Measurements from ENCODE around the gene RNF186.

Gene RNF186, protein sequence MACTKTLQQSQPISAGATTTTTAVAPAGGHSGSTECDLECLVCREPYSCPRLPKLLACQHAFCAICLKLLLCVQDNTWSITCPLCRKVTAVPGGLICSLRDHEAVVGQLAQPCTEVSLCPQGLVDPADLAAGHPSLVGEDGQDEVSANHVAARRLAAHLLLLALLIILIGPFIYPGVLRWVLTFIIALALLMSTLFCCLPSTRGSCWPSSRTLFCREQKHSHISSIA

DNA sequence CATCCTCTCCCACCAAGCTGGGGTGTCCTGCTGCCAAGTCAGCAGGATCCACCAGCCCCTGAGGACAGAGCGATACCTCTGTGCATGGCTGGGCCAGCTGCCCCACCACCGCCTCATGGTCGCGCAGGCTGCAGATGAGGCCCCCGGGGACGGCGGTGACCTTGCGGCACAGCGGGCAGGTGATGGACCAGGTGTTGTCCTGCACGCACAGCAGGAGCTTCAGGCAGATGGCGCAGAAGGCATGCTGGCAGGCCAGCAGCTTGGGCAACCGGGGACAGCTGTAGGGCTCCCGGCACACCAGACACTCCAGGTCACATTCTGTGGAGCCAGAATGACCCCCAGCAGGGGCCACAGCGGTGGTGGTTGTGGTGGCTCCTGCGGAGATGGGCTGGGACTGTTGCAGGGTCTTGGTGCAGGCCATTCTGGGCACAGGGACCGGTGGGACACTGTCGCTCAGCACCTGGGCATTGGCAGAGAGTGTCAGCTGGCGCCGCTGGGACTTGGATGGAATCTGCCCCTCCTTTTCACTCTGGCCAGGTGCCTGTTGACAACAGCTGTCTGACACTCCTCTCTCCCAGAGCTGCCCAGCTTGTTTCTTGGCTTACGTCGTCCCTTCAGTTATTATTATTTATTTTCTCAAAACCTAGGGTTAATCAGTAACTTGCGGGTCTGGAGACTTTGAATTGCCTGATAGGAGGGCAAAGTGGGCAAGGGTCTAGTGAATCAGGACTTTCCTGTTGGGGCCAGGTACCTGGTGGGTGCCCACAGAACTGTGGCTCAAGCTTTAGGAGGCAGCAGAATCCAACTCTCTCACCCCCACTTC lies at the start of gene RNF186:
Gene RNF186 (minus strand): TSS at position 603 of the 823 bp plus-strand sequence. CDS start 182 bp downstream, at position 421.
- TF ChIP-seq, protein P1, sequence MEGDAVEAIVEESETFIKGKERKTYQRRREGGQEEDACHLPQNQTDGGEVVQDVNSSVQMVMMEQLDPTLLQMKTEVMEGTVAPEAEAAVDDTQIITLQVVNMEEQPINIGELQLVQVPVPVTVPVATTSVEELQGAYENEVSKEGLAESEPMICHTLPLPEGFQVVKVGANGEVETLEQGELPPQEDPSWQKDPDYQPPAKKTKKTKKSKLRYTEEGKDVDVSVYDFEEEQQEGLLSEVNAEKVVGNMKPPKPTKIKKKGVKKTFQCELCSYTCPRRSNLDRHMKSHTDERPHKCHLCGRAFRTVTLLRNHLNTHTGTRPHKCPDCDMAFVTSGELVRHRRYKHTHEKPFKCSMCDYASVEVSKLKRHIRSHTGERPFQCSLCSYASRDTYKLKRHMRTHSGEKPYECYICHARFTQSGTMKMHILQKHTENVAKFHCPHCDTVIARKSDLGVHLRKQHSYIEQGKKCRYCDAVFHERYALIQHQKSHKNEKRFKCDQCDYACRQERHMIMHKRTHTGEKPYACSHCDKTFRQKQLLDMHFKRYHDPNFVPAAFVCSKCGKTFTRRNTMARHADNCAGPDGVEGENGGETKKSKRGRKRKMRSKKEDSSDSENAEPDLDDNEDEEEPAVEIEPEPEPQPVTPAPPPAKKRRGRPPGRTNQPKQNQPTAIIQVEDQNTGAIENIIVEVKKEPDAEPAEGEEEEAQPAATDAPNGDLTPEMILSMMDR (IDR thresholded peaks at IDR 0.05; ENCODE audit: low read depth, low read length) = no peak
- no peaks in the 10 kb centered on the region for H3K36me3 ChIP-seq
- no peak within 1 kb of the TSS for H3K27ac ChIP-seq
- no peak within 1 kb of the TSS for H3K4me3 ChIP-seq (ENCODE audit: low read depth, low read length)
- no peaks in the 10 kb centered on the region for H3K9me3 ChIP-seq (ENCODE audit: severe bottlenecking)
- H3K27me3 ChIP-seq (ENCODE audit: insufficient read depth, low read depth, severe bottlenecking) = no peaks in the 10 kb centered on the region
- no peak for DNase-seq

DNA sequence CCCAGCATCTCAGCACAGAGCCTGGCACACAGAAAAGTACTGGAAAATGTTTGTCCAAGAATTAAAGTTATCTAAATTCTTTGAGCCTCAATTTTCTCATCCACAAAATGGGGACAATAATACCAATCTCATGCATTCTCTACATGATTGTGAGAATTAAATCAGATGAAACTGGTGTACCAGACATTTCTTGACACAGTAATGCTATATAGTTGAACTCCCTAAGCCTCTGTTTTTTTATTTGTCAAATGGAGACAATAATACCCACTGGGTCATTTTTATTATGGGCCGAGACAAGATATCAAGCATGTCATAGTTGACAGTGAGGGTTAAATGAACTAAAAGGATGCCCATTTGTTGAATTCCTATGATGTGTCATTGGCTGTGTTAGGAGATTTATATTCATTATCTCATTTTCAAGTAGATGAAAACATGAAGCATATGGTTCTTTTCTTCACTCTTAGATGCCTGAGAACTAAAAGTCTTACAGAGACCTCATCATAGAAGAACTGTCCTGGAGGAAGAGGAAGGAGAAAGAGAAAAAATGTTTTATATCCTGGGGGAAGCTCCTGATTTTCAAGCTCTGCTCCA lies 49.6 kb upstream of the RNF186 start:
- H3K27ac ChIP-seq = no peak overlapping the region
- TF ChIP-seq, protein P1 (IDR thresholded peaks at IDR 0.05; ENCODE audit: low read depth, low read length) = no peak
- no peaks in the 10 kb centered on the region for H3K36me3 ChIP-seq
- H3K9me3 ChIP-seq (ENCODE audit: severe bottlenecking) = peaks cover 7% of the 10 kb centered on the region
- DNase-seq = no peak
- no peak overlapping the region for H3K4me3 ChIP-seq (ENCODE audit: low read depth, low read length)
- no peaks in the 10 kb centered on the region for H3K27me3 ChIP-seq (ENCODE audit: insufficient read depth, low read depth, severe bottlenecking)

DNA sequence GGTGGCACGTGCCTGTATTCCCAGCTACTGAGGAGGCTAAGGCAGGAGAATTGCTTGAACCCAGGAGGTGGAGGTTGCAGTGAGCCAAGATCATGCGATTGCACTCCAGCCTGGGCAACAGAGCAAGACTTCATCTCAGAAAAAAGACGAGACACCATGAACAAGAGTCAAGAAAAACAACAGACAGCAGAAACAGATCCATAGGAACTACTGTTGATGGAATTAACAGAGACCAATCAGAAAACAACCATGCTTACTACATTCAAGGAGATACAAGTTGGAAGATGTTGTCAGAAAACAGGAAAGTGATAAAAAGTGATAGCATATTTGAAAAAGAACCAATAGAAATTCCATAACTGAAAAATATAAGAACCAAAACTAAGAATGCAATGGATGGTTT lies 47.9 kb upstream of the RNF186 start:
- TF ChIP-seq, protein P1 (IDR thresholded peaks at IDR 0.05; ENCODE audit: low read depth, low read length) = no peak
- no peak for DNase-seq

DNA sequence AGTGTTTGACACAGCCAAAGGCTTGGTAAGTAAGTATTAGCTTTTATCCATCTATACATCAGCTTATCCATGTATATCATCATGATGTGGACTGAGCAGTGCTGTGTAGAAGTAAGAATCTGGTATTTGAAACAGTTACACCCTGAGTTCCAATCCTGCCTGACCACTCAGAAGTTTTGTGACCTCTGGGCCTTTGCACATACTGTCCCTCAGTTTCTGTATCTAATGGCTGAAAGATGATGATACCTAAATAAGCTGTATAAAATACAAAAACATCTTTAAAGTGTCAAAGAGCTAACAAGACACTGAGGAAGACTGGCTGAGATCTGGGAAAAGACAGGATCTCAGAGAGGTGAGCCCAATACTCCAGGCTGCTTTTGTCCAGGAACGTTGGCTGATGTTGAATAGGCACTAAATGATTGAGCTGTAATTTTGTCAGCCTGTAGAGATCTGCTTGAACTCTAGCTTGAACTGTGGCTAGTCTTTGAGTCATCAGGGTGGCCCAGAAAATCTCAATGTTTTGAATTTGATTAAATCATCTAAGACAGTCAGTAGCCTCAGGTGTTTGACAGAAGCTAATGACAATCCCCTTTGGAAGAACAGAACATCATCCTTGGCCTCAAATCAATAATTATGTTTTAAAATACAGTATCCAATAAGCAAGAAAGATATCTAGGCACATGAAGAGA lies 46.9 kb upstream of the RNF186 start:
- TF ChIP-seq, protein P1 (IDR thresholded peaks at IDR 0.05; ENCODE audit: low read depth, low read length) = no peak
- H3K27ac ChIP-seq = no peak overlapping the region
- DNase-seq = no peak

More for the DNA sequence above, 47.9 kb upstream of the RNF186 start:
- no peaks in the 10 kb centered on the region for H3K27me3 ChIP-seq (ENCODE audit: insufficient read depth, low read depth, severe bottlenecking)
- no peaks in the 10 kb centered on the region for H3K36me3 ChIP-seq
- no peak overlapping the region for H3K27ac ChIP-seq
- no peak overlapping the region for H3K4me3 ChIP-seq (ENCODE audit: low read depth, low read length)
- peaks cover 7% of the 10 kb centered on the region for H3K9me3 ChIP-seq (ENCODE audit: severe bottlenecking)

DNA sequence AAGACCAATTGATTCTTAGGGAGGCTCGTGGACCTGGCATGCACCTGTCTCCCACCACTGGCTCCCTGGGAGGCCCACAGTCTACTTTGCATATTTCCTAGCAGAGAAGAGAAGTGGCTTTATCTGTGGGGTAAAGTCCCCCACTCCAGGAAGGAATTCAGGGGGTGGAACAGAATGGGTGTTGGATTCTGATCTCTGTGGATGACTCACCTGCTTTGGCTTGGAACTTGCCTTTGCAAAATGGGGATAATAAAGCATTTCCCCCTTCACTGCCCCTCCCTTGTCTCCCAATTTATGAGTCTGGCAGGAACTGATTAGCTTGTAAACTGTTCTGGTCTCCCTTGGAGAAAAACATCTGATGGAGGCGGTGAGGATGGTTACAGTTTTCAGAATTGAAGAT lies 46.0 kb upstream of the RNF186 start:
- Histone ChIP-seq H3K27me3 (ENCODE audit: insufficient read depth, low read depth, severe bottlenecking) (no peaks in the 10 kb centered on the region), H3K4me3 (ENCODE audit: low read depth, low read length) (no peak overlapping the region), H3K27ac (no peak overlapping the region), H3K36me3 (no peaks in the 10 kb centered on the region), H3K9me3 (ENCODE audit: severe bottlenecking) (peaks cover 7% of the 10 kb centered on the region)
- TF ChIP-seq, protein P1 (IDR thresholded peaks at IDR 0.05; ENCODE audit: low read depth, low read length) = no peak
- no peak for DNase-seq

More for the DNA sequence above, 46.9 kb upstream of the RNF186 start:
- peaks cover 7% of the 10 kb centered on the region for H3K9me3 ChIP-seq (ENCODE audit: severe bottlenecking)
- no peaks in the 10 kb centered on the region for H3K36me3 ChIP-seq
- no peak overlapping the region for H3K4me3 ChIP-seq (ENCODE audit: low read depth, low read length)
- H3K27me3 ChIP-seq (ENCODE audit: insufficient read depth, low read depth, severe bottlenecking) = no peaks in the 10 kb centered on the region
